ENCODE results near the gene CDK6.

GRCh38 chr7:92715963-92716362 is 120.4 kb downstream of the CDK6 start:
- TF ChIP-seq CTCF (conservative IDR thresholded peaks at IDR 0.05; ENCODE audit: low read depth, low read length) (no peak), EZH2 (IDR thresholded peaks at IDR 0.05; ENCODE audit: borderline replicate concordance, low read depth, low read length, poor library complexity, severe bottlenecking) (no peak)

All from A673 (cell line).